NB4 (cell line): Measurements from ENCODE around the gene C5orf46.

Source experiments
- DNase-seq: peaks from one replicate; pipeline ENCODE4 v3.0.0; 2010; ENCODE audit warnings: low read depth
- H3K4me3 ChIP-seq: one replicate; pipeline ENCODE4 v1.5.1; 2011; ENCODE audit warnings: mild to moderate bottlenecking, low read depth, low read length, moderate library complexity
- MYC ChIP-seq: IDR thresholded peaks from 2 replicates; pipeline ENCODE4 v1.6.1; 2011; ENCODE audit warnings: low read depth, low read length
- POLR2A ChIP-seq: IDR thresholded peaks from 2 replicates; pipeline ENCODE4 v1.6.1; 2011; ENCODE audit warnings: mild to moderate bottlenecking; ENCODE audit not compliant: insufficient read length; ENCODE audit errors: extremely low read depth
- TF ChIP-seq, protein P1 (sequence below): IDR thresholded peaks from one replicate; pipeline ENCODE4 v1.5.1; 2012; ENCODE audit warnings: low read depth, low read length
- TF ChIP-seq, protein P2 (sequence below): IDR thresholded peaks from 2 replicates; pipeline ENCODE4 v1.6.1; 2011; ENCODE audit warnings: low read depth, low read length

The C5orf46 gene

DNA sequence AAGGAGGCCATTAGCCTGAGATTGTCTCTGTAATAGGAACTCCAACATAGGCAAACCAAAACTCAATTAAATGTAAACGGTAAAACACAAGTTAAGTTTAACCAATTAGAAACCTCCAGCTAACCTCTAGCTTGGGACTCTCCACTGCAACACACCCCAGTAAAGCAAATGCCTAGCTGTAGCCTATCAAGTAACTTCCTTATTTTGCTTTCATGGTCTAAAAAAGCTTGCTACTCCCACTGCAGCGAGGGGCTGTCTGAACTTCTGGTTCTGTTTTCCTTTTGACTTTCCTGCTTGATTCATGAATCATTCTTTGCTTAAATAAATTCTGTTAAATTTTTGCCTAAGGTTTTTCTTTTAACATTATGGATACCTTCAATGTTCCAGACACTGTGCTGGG lies 24.4 kb upstream of the C5orf46 start:
- no peak overlapping the region for H3K4me3 ChIP-seq
- TF ChIP-seq, protein P1, sequence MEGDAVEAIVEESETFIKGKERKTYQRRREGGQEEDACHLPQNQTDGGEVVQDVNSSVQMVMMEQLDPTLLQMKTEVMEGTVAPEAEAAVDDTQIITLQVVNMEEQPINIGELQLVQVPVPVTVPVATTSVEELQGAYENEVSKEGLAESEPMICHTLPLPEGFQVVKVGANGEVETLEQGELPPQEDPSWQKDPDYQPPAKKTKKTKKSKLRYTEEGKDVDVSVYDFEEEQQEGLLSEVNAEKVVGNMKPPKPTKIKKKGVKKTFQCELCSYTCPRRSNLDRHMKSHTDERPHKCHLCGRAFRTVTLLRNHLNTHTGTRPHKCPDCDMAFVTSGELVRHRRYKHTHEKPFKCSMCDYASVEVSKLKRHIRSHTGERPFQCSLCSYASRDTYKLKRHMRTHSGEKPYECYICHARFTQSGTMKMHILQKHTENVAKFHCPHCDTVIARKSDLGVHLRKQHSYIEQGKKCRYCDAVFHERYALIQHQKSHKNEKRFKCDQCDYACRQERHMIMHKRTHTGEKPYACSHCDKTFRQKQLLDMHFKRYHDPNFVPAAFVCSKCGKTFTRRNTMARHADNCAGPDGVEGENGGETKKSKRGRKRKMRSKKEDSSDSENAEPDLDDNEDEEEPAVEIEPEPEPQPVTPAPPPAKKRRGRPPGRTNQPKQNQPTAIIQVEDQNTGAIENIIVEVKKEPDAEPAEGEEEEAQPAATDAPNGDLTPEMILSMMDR: no peak
- DNase-seq: peak; percentile 58

DNA sequence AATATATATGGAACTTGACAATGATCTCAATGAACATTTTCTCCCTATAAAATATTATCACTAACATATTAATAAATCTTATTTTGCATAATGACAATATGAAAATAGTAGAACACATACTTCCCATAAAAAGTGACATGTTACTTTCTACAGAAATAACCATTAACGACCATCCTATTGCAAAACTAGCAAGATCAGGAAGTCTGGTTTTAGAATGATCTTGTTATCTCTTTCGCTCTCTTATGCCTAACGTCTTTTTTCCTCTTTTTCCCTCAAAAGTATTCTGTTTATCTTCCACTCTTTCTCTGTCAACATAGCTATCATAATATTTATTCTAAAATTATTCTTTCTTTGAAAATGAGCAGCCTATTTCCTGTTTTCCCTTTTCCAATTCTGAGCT lies 21.6 kb upstream of the C5orf46 start:
- peak; percentile 49 for DNase-seq
- TF ChIP-seq POLR2A (no peak), MYC (no peak)
- TF ChIP-seq, protein P2, sequence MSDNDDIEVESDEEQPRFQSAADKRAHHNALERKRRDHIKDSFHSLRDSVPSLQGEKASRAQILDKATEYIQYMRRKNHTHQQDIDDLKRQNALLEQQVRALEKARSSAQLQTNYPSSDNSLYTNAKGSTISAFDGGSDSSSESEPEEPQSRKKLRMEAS: no peak
- TF ChIP-seq, protein P1: no peak
- peak overlapping the region; percentile 22 for H3K4me3 ChIP-seq

DNA sequence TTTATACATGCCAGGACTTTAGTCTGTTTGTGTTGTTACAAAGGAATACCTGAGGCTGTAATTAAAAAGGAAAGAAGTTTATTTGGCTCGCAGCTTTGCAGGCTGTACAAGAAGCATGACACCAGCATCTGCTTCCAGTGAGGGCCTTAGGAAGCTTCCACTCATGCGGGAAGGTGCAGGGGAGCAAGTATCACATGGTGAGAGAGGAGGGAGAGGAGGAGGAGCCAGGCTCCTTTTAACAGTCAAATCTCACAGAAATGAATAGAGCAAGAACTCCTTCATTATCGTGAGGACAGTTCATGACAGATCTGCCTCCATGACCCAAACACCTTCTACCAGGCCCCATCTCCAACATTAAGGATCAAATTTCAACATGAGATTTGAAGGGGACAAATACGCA lies 18.7 kb upstream of the C5orf46 start:
- DNase-seq: no peak
- H3K4me3 ChIP-seq: no peak overlapping the region
- TF ChIP-seq POLR2A: no peak
- TF ChIP-seq, protein P1: no peak
- TF ChIP-seq, protein P2: no peak
- no peak for TF ChIP-seq MYC

DNA sequence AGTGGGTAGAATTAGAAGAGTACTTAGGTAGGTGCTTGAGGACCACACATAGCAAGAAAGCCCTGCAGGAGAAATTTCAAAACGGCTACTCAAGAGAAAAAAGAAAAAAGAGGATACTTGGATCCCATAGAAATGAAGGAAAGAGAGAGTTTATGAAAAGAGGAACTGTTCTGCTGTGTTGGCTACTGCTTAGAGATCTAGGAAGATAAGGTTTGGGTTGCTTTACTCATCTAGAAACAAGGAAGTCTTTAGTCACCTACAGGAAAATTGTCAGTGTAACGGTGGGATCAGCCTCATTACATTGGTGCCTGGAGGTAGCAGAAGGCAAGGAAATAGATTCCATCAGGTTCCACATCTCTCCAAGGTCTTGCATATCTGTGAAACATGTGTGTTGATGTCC lies 14.8 kb upstream of the C5orf46 start:
- no peak overlapping the region for H3K4me3 ChIP-seq
- DNase-seq: peak; percentile 70
- no peak for TF ChIP-seq MYC
- TF ChIP-seq, protein P2: no peak
- TF ChIP-seq POLR2A: no peak
- TF ChIP-seq, protein P1: no peak

DNA sequence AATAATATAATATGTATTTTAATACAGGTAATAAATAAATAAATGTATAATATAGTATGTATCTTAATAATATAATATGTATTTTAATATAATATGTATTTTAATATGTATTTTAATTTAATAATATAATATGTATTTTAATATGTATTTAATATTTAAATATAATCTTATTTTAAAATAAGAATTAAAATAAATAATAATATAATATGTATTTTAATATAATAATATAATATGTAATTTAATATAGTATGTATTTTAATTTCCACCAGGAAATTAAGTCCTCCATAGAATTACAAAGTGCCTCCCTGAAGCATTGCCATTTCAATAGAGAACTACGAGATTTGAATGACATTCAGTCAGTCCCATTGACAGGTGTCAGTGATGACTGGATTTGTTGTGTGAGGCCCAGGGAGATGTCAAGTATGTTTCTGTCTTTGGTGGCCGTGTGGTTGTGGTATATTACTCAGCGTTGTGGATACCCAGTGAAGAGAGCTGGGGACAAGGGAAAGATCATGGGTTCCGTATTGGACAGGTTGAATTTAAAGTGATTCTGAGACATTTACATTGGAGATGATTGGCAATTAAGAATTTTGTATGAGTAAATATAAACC lies 14.2 kb upstream of the C5orf46 start:
- H3K4me3 ChIP-seq: no peak overlapping the region
- peak; percentile 56 for DNase-seq
- TF ChIP-seq, protein P2: no peak
- TF ChIP-seq, protein P1: no peak
- no peak for TF ChIP-seq MYC
- no peak for TF ChIP-seq POLR2A

DNA sequence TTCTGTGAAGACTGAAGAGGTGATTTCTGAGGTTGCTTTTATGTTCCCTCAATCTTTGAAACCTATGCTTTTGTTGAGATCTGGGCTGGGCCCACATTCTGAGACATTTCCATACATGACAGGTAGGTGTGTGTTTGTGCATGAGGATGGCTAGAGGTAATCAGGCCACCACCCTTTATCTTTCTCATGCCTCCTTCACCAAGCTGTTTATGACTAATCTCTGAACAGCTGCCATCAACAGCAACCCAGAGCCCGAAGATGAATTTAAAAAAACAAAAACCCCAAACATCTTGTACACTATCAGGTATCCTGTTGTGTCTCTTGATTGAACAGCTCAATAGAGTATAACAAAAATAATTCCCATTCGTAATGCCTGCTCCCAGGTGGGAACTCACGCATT lies 12.6 kb upstream of the C5orf46 start:
- TF ChIP-seq, protein P1: no peak
- TF ChIP-seq, protein P2: no peak
- no peak for TF ChIP-seq MYC
- no peak for TF ChIP-seq POLR2A
- DNase-seq: no peak
- no peak overlapping the region for H3K4me3 ChIP-seq
